ENCODE measurements around the gene MAN2A1. TPM values are rescaled to one million over a fixed set of nuclear protein-coding genes. Genes with fewer than 3 reads are reported as not detected.

The MAN2A1 gene
- total RNA-seq, 1 donor from 2014 or later = 66.2 TPM

- DNase-seq (ENCODE audit: low read depth) = no peak
These were observed 16.4 kb downstream of the MAN2A1 start for GRCh38 chr5:109706095-109706494.

DNA sequence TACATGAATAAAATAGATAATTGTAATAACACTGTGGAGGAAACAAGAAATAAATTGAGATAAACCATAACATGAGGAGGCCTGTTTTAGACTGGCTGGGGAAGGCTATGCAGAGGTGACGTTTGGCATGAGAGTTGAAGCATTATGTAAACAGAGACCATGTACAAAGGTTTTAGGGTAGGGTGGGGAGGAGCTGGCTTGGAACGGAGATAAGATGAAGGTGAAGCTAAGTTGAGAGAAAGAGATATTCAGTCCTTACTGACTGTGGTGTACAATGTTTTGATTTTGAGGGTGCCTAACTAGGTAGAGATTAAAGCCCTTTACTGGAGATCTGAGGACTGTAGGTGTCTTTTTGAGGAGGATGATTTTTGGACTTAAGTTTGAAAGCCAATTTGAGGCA, 17.8 kb downstream of the MAN2A1 start:
- no peak for DNase-seq (ENCODE audit: low read depth)

- no peak for DNase-seq (ENCODE audit: low read depth)
These were observed 19.1 kb downstream of the MAN2A1 start for GRCh38 chr5:109708813-109709212.

- no peak for DNase-seq (ENCODE audit: low read depth)
These were observed 19.5 kb downstream of the MAN2A1 start for GRCh38 chr5:109709225-109709624.

- DNase-seq (ENCODE audit: low read depth) = no peak
These were observed 21.9 kb downstream of the MAN2A1 start for GRCh38 chr5:109711673-109712072.

DNA sequence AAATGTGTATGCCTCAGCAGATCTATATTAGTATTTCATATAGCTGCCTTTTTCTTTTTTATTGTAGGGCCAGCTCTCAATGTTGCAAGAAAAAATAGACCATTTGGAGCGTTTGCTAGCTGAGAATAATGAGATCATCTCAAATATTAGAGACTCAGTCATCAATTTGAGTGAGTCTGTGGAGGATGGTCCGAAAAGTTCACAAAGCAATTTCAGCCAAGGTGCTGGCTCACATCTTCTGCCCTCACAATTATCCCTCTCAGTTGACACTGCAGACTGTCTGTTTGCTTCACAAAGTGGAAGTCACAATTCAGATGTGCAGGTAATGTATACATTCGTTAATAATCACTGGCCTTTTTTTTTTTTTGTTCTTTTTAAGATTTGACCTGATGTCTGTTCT, 23.7 kb downstream of the MAN2A1 start:
- no peak for DNase-seq (ENCODE audit: low read depth)

GRCh38 chr5:109714592-109714991, 24.9 kb downstream of the MAN2A1 start:
- no peak for DNase-seq (ENCODE audit: low read depth)

- DNase-seq (ENCODE audit: low read depth) = peak; percentile 69
These were observed 28.5 kb downstream of the MAN2A1 start for GRCh38 chr5:109718216-109718615.

DNA sequence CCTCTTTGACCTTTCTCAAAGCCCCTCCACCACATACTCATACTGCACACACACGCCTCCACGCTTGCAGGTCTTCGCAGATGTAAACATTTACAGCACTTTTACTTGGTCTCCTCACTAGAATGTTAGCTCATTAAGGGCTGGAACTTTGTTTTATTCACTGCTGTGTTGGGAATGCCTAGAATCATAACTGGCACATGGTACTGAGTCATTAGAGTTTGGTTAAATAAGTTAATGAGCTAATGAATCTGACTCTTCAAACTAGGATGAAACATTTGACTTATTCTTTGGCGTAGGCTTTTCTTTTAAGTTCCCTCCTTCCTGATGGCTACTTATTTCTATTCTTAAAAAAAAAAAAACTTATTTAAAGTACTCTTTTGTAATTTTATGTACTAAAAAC, 28.9 kb downstream of the MAN2A1 start:
- DNase-seq (ENCODE audit: low read depth) = peak; percentile 92

DNA sequence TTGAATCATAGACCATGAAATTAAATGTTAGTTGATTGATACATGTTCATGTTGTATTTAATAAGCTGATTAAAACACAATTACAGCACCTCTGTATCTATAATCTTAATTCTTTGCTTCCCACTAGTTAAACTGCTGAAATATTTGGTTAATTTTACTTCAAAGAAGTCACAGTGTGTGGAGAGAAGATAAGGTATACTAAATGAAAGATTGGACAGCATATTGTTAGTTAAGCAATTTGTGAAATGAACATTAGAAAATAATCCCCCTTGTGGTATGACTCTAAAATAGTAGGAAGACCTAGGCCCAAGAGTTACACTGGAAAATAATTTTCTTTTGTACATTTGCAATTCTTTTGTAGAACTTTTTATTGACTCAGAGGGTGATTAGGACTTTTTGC, 30.3 kb downstream of the MAN2A1 start:
- no peak for DNase-seq (ENCODE audit: low read depth)

DNA sequence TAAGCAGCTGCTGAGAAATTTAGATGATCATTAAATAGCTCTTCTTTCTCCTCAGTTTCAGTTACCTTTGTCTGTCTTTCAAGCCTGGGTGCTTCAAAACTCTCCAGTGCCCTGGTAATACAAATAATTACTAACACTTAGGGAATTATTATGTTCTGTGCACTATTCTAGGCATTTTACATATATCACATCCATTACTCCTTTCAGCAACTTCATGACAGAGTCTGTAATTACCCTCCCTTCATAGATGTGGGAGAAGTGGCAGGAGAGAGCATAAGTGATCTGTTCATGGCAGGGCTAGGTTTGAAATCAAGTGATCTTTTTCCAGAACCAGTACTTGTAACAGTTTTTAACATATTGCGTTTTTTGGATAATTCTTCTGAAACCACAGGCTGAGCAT, 32.0 kb downstream of the MAN2A1 start:
- no peak for DNase-seq (ENCODE audit: low read depth)

DNA sequence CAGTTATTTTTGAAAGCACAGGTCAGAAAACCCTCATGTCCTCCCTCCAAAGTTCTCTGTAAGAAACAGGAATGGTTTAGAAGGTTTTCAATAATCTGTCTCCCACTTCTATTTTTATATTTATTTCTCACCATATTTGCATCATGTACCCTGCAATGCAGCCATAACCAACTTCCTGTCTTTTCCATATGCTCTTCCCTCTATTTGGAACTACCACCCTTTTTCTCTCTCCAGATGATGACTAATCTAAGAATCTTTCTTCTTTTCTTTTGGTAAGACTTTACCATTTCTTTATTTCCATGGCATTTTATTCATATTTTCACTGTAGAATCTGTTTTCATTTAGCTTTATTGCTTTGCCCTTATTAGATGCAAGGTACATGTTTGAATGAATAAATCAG, 33.9 kb downstream of the MAN2A1 start:
- no peak for DNase-seq (ENCODE audit: low read depth)

DNA sequence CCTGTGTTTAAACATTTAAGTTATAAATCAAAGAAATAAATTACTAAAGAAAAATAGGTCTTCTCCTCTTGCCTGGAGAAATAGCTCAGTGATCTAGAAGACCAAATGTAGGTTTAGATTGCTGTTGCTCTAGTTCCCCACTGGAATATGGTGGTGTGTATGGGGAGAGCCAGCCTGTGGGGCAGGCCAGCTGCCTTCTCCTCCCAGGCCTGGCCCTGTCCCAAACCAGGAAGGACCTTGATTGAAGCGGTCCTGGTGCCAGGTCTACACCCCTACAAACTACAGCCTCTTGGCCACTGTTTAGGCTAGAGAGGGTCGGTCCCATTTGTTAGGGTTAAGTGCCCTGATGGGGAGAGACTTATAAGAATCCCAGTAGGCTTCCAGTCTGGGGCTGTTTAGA, 35.4 kb downstream of the MAN2A1 start:
- no peak for DNase-seq (ENCODE audit: low read depth)

GRCh38 chr5:109739741-109740728, 50.3 kb downstream of the MAN2A1 start:
- peak; percentile 78 for DNase-seq (ENCODE audit: low read depth)

GRCh38 chr5:109740966-109741365, 51.2 kb downstream of the MAN2A1 start:
- DNase-seq (ENCODE audit: low read depth) = no peak

DNA sequence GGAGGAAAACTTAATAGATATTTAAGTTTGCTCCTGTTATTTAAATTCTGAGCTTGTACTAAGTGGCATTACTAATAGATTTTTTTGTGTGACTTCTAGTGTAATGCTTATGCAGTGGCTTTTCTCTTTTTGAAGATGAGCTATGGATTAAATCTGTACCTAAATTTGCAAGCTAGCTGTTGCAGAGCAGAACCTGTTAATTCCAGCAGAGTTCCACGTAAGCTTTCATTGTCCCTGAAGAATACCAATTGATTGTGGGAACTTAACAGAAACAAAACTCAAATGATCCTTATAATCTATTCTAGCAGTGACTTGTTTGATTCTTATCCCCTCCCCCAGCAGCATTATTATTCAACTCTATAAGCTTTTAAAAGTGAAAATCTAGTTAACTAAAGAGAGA, 51.7 kb downstream of the MAN2A1 start:
- no peak for DNase-seq (ENCODE audit: low read depth)

DNA sequence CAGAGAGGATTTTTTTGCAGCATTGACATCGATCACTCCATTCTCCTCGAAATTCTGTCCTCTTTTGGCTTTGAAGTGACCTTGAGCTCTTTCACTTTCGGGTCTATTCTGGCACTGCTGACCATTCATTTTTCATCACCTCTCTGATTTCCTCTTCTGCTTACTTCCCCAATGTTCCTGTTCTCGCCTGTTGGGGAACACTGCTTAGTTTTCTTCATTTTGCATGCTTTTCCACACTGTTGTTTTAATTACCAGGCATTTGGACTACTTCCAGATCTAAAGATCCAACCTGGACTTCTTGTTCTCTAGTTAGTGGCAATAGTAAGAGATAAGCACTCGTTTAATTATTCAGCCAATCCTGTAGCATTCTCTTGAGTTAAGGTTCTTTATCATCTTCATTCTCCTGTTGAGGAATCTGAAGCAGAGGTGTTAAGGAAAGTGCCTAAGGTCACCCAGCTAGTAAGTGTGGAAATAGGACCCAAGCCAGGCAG, 53.4 kb downstream of the MAN2A1 start:
- DNase-seq (ENCODE audit: low read depth) = no peak

- peak; percentile 88 for DNase-seq (ENCODE audit: low read depth)
These were observed 54.1 kb downstream of the MAN2A1 start for GRCh38 chr5:109743770-109744212.

DNA sequence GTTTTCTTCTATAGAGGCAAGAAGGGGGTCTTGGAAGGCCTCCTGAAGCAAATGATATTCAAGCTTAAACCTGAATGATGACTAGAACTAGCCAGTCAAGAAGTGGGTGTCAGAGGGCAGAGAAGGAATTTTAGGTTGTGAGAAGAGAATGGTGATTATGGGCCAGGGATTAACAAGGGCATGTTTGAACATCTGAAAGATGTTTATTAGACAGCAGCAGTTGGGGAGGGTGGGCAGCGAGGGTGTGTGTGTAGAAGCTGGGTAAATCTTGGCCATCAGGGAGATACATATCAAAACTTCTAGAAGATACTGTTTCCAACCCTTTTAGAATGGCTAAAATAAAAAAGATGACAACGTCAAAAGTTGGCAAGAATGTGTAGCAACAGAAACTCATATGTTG, 54.5 kb downstream of the MAN2A1 start:
- DNase-seq (ENCODE audit: low read depth) = no peak

- DNase-seq (ENCODE audit: low read depth) = peak; percentile 19
These were observed 58.8 kb downstream of the MAN2A1 start for GRCh38 chr5:109748546-109748945.

GRCh38 chr5:109750463-109750862, 60.7 kb downstream of the MAN2A1 start:
- no peak for DNase-seq (ENCODE audit: low read depth)

GRCh38 chr5:109753279-109753678, 63.6 kb downstream of the MAN2A1 start:
- DNase-seq (ENCODE audit: low read depth) = no peak

DNA sequence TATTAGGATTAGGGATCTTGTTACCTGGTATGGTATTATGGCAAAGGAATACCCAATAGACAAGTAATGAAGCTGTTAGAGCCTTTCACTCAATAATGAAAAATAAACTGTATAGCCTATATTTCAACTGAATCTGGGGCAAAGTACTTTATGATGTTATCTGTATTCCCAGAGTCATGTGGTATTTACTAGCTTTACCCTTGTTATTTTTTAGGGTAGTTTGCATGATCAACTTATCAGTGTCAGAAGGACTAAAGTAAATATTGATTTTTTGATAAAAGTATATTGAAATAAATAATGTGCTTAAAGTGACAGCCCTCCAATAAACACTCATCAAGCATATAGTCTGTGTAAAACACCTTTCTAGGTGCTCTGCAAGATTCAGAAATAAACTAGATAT, 64.6 kb downstream of the MAN2A1 start:
- no peak for DNase-seq (ENCODE audit: low read depth)

Data from renal cortical epithelial cell (primary cell).